Left cardiac atrium (tissue), 4 donors: ENCODE results near the gene ZSCAN31. TPM values are rescaled to one million over a fixed set of nuclear protein-coding genes. Genes with fewer than 3 reads are reported as not detected.

Source experiments
- ATAC-seq, 2 donors: fragments of 200-7000 bp; cut with Tn5 transposase; one replicate each; pipeline ENCODE4 v1.9.1; 2020; ENCODE audit warnings: mild to moderate bottlenecking in 2 of 2, moderate library complexity in 2 of 2
- DNase-seq: peaks from one replicate; pipeline ENCODE4 v3.0.0-alpha.2; 2020
- intact Hi-C, 2 donors: fragments of 100-400 bp; cut with DNase I; formaldehyde crosslinking; loops; one replicate each; pipeline versions ENCODE4 v1.14.1 to v1.15.1; 2022 to 2023
- total RNA-seq, 2 donors: library from RNA; stranded (reverse); fragmentation: NEBNext Ultra II Directional; extraction: Animal tissue kit (Norgen Biotek cat#: 25700); gene quantifications; one replicate each; pipeline ENCODE4 v1.2.1, GENCODE V29; 2021
- donor health status: DM: no; HTN: yes; CAD: no.
- donor health status: DM: no; HTN: yes; CAD: no; lungs with severe emphysema.
- donor health status: DM: yes; HTN: yes; CAD: no.
- donor health status: Dilated cardiomyopathy.

Gene ZSCAN31
- total RNA-seq, 2 donors from 2014 or later = 8.4 to 11.4 TPM

DNA sequence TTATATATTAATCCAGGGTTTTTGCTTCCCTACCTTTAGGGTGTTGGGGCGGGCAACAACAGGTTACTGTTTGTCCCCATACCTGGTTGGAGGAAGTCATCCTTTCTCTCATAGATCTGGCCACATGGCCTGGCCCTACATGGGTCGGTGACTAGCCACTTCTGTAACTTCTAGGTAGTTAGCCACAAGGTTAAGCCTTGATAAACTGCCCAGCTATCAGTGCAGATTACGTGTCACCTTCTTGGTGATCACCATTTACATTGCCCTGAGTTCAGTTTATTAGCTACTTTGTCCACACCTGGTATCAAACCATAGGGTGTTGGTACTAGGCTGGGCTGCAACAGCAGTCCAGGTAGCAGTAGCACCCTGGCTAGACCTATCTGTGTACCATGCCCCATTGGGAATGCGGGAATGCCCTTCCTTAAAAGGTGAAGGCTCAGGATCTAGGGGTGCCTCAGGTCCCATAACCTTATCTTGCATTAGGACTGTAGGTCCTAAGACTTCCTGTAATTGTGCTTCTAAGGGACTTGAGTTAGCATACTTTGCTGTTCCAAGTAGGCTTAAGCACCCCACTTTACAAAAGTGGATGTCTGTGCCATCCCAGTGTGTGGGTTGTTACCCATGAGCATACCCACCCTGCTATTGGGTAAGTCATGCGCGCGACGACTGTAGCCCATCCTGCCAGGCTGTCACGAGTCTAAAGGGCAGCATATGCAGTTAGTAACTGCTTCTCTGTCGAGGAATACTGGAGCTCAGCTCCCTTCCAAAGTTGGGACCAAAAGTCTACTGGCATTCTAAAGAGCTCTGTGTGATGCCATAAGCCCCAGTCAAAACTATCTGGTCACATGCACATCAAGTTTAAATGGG lies 19.0 kb upstream of the ZSCAN31 start:
- ATAC-seq (no peak), DNase-seq (no peak)
- intact Hi-C loops = loop anchor here (5.0 to 10.0 kb wide), 3 partner anchors 88 to 220 kb away; partner anchors contain the start of gene ZSCAN26 (in 1 of the 2)

DNA sequence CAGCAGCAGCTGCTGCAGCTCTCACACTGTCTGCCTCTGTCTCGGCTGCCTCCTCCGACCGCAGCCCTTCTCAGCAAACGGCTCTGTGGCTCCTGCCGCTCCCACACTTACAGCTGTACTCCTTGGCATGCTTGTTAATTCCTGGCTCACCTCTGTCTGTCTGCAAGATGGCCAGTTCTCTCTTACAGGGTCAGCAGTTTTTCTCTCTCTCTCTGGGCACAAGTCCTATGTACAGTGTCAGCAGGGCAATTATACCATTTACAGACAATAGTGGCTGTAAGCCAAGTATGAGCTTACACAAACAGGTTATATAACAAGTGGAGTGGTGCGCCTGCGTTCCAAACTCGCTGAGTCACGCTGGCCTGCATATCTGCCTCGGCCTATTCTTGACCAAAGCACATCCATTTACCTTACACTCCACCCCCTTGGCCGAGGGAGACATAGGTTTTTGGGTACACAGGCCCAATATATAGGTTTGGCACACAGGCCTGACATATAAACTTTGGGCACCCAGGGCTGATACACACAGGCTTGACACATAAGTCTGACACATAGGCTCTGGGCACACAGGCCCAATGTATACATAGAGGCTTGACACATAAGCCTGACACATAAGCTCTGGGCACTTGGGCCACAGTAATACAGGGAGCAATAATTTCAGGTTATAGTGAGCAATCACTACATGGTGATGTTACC lies 18.2 kb upstream of the ZSCAN31 start:
- DNase-seq (peak; percentile 70), ATAC-seq (peak in 1 of 2 donors; percentile 22)

DNA sequence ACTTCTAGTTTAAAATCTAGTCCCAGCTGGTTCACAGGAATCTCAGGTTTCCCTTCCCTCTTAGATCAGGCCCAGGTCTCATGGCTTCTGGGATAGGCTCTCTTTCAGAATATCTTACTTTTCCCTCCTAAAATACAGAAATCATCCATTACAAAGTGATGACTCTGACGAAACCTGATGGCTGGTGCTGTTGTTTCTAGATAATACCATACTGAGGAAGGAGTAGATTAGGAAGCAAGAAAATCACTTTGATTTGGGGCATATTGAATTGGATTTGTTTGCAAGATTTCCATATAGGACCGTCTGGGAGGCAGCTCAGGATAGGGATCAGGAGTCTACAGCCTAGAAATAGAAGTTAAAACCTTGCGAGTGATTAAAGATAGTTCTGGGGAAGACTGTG lies 17.4 kb upstream of the ZSCAN31 start:
- intact Hi-C loops = loop anchor here in 1 of 2 donors (10.0 kb wide), 1 partner anchor 219 kb away; no protein-coding TSS in a partner anchor
- DNase-seq = no peak
- ATAC-seq = no peak

More for the DNA sequence above, 18.2 kb upstream of the ZSCAN31 start:
- intact Hi-C loops = loop anchor here in 1 of 2 donors (10.0 kb wide), 1 partner anchor 219 kb away; no protein-coding TSS in a partner anchor

DNA sequence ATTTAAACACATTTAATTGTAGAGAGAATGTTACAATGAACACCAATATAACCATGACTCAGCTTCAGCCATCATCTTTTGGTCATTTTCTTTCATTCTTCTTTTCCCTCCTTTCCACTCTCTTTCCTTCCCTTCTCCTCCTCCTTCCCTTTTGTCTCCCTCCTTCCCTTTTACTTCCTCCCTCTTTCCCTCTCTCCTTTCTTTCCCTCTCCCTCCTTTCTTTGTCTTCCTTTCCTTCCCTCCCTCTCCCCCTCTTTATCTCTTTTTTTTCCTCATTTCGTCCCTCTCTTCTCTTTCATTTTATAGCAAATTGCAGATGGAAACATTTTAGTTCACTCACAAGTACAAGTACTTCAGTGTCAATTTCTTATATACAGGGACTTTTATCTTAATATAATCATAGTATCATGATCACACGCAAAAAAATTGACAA lies 15.6 kb upstream of the ZSCAN31 start:
- intact Hi-C loops = loop anchor here in 1 of 2 donors (10.0 kb wide), 1 partner anchor 217 kb away; no protein-coding TSS in a partner anchor
- ATAC-seq = no peak
- no peak for DNase-seq

DNA sequence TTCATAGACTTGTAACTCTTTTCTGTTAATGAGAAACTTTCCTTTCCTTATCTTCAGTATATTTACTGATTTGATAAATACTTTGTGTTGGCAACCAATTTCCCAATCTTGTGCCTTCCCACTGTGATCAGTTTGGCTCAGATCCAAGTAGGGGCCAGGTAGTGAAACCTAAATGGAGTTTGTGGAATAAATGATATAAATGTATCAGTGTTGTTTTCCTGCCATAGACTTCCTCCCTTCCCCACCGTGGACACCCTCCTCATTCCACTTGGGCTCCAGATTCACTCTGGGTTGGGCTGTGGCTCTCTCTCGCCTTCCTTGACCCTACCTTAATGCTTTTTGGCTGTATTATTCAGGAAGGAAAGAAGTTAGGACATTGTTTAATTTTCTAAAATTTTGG lies 15.1 kb upstream of the ZSCAN31 start:
- no peak for ATAC-seq
- intact Hi-C loops = loop anchor here in 1 of 2 donors (10.0 kb wide), 1 partner anchor 216 kb away; no protein-coding TSS in a partner anchor
- no peak for DNase-seq

DNA sequence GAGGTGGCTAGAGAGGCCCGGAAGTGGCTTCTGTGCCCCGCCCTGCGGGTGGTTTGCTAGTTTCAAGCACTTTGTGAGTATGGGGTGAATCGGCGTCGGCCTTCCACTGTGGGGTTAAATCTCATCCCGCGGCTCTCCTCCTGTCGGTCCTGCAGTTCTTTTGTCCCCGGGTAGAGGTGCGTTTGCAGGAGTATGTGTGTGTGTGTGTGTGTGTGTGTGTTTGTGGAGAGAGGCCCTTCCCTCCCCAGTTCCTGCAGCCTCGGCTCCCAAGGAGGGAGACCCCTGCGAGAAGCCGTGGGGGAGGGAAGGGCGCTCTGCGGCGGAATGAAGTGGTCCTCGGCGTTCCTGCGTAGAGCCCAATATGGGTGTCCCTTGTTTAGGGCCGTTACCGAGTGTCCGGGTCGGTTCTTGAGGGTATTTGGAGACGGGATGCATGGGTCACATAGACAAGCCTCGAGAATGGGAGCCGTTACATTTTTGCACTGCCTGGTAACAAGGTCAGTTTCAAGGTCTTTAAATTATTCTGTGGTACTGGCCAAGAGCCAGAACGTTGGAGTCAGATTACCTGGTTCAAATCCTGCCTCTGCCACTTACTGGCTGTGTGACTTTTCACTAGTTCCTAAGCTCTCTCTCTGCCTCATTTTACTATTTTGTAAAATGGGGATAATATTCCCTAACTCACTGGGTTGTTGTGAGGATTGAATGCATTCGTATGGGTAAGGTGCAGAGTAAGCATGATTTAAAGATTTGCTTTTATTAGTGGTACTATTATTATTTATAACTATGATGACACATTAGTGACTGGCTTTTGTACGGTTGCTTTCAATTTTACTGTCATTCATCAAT lies 14.2 kb upstream of the ZSCAN31 start, which contains the start of gene ZKSCAN3:
Gene ZKSCAN3 (plus strand): TSS at position 56 of the 846 bp plus-strand sequence. CDS start 9,640 bp downstream, outside the sequence.
- DNase-seq (peak; percentile 86), ATAC-seq (peak; percentile 96 to 97)
- intact Hi-C loops = loop anchor here in 1 of 2 donors (10.0 kb wide), 1 partner anchor 215 kb away; no protein-coding TSS in a partner anchor

DNA sequence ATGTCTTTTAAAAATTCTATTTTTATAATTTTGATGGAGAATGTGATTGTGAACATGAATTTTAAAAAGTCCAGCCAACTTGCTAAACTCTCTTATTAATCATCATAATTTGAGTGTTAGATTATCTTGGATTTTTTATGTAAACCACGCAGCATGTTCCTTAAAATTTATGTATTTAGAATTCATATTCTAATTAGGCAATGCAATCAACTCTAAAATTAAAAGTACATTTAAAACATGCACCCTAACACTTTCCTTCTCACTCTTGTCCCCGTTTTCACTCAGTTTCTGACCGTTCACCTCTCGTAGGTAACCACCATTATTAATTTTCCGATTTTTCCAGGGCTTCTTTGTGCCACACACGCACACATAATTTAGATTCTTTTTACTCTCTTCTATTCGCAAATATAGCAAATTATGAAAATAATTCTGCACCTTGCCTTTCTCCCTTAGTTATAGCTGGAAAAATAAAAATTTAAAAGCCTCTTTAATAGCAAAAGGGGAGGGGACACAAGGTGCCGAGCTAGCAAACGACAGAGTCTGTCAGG lies 13.5 kb upstream of the ZSCAN31 start:
- no peak for DNase-seq
- ATAC-seq = peak in 1 of 2 donors; percentile 6
- intact Hi-C loops = no loop called here

DNA sequence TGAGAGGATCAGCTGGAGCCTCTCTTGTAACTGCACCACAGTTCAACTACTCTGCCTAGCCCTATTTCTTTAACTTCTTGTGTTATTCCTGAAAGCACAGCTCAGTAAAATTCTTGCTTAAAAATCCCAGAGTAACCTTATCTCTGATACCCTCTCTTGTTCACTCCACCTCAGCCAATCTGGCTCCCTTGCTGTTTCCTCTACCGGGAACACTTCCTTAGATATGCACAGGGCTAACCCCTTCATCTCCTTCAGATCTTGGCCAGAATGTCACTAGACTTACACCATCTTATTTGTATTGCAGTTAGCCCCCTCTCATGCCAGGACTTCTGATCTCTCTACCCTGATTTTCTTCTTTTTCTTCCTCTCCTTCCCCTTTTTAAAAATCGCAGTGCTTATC lies 11.2 kb upstream of the ZSCAN31 start:
- no peak for ATAC-seq
- intact Hi-C loops = no loop called here
- no peak for DNase-seq

DNA sequence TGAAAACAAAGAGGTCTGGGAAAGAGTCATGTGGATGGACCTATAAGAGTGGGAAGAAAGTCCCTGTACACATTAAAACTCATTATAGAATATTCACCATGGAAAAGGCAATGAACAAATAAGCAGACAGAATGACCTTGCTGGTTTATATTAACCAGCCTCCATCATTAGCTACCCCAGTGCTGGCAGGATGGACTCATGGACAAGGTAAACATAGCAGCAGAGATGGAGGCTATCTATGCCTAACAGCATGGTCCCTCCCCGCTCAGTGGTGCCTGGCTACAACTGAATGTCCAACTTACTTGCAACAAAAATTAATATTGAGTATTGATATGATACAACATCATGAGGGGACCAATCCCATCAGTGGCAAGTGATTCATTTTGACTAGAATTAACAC lies 9.3 kb upstream of the ZSCAN31 start:
- ATAC-seq = no peak
- intact Hi-C loops = no loop called here
- DNase-seq = no peak

DNA sequence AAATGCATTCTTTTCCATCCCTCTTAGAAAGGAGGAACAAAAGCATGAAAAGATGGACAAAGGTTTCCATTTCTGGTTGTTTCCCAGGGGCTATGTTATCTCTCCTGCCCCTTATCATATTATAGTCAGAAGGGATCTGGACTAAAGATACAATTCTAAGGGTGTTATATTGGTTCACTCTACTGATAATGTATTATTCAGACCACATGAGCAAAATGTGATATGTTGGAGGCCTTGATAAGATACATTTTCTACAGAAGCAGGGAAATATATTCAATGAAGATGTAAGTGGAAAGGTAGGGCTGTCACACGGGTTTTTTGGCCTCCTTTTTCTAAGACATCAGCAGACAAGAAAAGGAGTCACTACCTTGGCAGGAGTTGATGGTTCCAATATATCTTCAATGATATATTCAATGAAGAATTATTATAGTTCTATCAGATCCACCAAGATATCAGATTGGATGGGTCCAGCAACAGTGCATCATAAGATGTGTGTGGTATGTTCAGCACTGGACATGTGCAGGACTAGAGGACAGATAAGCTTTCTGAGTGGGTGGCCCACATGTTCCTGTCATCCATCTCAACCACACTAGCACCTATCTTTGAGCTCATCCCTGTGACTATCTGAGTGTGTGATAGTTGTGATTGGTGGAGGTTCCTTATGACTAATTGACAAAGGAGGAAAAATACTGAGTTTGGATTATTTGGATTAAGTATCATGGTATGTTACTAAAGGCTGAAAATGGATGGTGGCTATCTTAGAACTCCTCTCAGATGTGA lies 8.1 kb upstream of the ZSCAN31 start:
- ATAC-seq (no peak), DNase-seq (no peak)
- intact Hi-C loops = loop anchor here in 1 of 2 donors (5.0 kb wide), 1 partner anchor 62 kb away; the partner anchor contains the start of gene PGBD1

DNA sequence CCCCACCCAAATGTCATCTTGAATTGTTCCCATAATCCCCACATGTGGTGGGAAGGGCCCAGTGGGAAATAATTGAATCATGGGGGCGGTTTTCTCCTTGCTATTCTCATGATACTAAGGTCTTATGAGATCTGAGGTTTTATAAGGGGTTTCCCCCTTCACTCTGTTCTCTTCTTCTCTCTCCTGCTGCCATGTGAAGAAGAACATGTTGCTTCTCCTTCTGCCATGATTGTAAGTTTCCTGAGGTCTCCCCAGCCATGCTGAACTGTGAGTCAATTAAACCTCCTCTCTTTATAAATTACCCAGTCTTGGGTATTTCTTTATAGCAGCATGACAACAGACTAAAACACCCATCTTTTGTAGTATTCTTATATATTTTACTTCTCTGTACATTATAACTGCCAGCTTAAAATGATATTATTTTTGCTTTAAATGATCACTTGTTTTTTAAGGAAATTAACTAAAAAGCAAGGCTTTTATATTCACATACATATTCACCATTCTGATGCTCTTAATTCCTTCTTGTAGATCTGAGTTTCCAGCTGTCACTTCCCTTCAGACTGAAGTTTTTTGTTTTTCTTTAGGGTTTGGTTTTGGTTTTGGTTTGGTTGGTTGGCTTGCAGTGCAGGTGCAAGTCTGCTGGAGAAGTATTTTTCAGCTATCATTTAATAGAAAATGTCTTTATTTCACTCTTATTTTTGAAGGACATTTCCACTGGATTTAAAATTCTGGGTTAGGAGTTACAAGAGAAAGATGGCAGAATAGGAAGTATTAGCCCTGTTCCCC lies 4.6 kb upstream of the ZSCAN31 start:
- ATAC-seq (no peak), DNase-seq (no peak)
- intact Hi-C loops = loop anchor here in 1 of 2 donors (5.0 kb wide), 1 partner anchor 58 kb away; the partner anchor contains the start of gene PGBD1

DNA sequence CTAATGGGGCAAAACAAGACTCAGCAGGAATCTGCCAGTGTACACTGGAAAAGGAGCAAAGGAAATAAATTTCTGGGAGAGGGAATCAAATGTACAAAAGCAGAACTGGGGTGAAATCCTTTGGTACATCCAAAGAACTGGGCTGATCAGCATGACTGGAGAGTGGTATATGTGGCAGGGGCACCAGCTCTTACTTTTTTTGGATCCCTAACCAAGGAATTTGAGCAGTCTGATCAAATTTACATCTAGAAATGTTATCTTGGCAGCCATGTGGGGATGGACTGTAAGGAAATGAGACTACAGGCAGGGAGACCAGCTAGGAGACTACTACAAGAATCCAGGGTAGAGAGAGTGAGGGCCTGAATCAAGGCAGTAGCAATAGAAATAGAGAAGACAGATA lies 1.2 kb upstream of the ZSCAN31 start:
- ATAC-seq (no peak), DNase-seq (no peak)
- intact Hi-C loops = no loop called here

DNA sequence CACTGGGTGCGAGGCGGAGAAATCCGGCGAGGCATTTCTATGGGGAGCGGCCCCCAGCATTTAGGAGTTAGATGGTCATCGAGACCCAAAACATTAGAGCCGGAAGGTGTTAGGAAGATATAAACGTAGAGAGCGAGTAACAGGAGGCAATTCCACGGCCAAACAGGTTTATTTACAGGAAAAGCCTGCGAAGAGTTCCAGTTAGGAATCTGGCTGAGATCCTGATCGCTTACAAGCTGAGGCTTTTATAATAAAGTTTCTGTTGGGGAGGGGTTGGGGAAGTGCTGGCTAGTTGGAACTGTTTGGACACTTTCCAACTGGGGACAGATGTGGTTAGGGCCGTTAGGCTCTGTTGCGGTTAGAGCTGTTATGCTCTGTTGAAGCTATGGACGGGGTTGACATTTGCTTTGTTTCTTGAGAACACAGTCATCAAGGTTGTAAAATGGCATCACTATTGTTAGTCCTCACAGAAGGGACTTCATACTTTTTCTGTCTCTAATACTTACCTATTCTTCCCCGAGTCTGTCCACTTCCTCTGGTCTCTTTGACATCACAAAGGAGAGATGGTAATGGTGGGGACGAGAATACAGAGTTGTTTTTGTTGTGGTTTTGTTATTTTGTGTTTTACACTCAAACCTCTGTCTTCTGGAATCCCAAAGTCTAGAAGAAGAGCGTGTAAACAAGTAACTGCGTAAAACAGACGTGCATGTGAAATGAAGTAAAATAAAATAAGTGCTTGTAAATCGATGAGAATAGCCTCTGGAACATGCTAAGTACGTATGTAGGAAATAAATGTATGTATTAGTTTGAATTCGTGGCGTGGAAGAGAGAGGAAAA lies 554 bp upstream of the ZSCAN31 start:
- DNase-seq (no peak), ATAC-seq (peak; percentile 52 to 54)
- intact Hi-C loops = no loop called here

DNA sequence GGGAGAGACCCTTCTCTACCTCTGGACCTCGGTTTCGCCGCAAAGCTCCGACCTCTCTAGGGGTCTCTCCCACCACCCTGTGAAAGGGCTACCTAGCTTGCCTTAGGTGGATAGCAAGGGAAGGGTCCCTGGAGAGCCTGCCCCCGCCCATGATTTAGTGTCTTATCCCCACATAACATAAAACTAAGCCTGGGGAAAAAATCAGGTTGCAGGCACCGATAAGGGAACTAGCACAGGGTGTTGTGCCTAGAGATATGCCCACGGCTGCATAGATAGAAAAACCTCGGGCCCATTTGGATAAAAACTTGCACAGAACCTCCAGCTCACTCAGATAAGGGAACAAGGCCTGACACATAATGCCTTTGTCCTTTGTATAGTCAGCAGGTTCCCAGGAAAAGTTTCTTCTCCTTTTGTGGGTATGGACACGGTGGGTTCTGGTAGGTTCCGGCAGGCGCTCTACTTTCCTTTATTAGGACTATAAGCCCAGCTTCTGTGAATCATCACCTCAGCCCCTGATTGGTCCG lies 846 bp downstream of the ZSCAN31 start:
- no peak for DNase-seq
- no peak for ATAC-seq
- intact Hi-C loops = no loop called here

DNA sequence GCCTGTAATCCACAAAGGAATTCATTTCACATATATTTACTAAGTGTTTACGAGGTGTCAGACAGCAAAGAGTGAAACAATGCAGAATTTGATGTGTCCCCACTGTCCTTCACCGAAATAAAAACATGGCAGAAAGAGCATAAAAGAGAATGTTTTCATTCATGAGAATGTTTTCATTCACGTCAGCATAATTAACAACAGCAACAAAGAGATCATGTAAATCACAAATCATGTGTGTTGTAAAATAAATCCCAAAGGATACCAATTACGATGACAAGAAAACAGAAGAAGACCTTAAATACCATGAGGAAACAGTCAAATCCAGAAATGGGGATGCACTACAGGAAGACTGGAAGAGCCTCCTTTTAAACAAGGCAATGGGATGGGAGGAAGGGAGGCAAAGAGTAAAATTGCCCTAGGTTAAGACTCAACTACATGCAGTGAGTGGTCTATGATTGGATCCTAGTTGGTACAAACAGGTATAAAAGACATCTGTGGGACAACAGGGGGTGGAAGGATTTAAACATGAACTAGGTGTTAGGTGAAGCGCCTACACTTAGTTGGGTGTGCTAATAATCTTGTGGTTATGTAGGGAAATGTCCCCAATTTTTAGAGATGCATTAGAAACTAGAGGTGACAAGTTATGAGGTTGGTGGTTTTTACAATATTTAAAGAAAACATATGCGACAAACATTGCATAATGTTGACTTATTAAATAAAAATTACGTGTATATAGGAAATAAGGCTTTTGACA lies 1.5 kb downstream of the ZSCAN31 start:
- ATAC-seq = no peak
- DNase-seq = no peak
- intact Hi-C loops = loop anchor here in 1 of 2 donors (5.0 kb wide), 1 partner anchor 67 kb away; the partner anchor contains the start of gene ZSCAN26
